Activated CD8-positive, alpha-beta memory T cell treated with anti-CD3 and anti-CD28 coated beads, Interleukin-2, amount 50 U/mL, for 24 hours (primary cell): ENCODE measurements around the gene CPA4.

Experiments used
- DNase-seq: peaks from one replicate; pipeline ENCODE4 v3.0.0-alpha.2; 2020; ENCODE audit errors: extremely low read depth

The CPA4 gene

DNA sequence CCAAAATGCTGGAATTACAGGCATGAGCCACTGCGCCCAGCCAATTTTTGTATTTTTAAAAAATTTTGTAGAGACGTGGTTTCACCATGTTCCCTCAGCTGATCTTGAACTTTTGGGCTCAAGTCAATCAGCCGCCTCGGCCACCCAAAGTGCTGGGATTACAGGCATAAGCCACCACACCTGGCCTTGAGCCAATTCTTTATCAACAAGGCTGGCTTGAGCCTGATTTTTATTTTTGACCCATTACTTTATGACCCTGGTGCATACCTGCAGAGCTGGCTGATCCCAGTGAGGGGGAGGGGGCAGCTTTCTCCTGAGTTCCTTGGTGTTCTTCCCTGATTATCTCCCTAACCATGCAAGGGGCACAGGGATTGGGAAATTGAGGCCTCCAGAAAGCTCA lies 71.5 kb downstream of the CPA4 start:
- no peak for DNase-seq

DNA sequence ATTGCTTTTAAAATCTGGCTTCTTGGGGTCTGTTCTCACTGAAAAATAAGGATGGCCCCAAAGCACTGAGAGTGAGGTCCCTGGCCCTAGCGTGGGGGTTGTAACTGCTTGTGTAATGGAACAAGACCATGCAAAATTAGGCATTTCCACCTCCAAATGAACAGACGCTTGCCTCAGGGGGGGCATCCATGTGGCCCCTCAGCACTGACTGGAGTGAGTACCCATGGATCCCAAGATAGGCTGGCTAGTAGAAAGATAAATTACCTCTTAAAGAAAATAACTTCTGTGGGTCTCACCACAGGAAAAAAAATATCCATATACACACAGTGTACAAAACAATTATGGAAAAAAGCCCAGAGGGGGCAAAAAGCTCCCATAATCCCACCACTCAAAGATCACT lies 72.1 kb downstream of the CPA4 start:
- DNase-seq: no peak

DNA sequence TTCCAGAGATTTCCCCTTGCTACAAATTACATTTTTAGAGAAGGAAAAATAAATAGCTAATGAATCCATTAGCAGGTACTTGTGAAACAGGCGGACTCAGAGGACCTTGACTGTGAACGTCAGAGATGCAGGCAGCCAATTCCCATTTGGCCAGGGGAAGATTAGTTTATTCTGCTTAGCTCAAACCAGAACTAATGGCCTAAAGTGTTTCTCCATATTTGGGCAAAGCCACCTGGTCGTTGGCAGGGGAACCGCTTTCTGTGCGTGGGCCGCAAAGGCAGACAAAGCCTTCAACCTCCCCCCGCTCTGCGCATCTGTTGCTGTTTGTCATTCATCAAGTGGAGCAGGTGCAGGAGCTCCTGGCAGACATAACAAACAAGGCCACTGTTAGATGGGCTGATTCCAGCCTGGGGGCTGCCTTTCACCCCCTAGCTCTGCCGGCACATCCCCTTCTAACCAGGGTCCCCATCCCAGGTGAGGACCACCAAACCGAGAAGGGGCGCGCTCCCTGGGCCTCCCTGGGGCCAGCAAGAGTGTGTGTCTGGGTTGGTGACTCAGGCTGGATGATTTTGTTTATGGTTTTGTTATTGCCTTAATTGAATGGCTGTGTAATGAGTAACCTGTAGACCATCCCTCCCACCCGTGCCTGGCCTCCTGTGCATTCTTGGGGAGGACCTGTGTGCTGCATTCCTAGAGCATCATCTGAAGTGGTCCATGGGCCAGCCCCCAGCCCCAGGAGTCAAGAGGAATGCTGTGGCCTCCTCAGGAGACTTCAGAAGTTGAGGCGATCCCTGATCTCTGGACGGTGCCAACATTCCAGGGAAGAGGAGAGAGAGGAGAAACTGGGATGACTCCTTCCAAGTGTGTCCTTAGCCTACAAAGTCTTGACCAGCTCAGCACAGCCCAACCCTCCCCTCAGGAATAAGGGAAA lies 72.8 kb downstream of the CPA4 start:
- no peak for DNase-seq

- no peak for DNase-seq
Measured at GRCh38 chr7:130366564-130366963, 73.6 kb downstream of the CPA4 start.

- no peak for DNase-seq
Measured at GRCh38 chr7:130367088-130367755, 74.3 kb downstream of the CPA4 start.

DNA sequence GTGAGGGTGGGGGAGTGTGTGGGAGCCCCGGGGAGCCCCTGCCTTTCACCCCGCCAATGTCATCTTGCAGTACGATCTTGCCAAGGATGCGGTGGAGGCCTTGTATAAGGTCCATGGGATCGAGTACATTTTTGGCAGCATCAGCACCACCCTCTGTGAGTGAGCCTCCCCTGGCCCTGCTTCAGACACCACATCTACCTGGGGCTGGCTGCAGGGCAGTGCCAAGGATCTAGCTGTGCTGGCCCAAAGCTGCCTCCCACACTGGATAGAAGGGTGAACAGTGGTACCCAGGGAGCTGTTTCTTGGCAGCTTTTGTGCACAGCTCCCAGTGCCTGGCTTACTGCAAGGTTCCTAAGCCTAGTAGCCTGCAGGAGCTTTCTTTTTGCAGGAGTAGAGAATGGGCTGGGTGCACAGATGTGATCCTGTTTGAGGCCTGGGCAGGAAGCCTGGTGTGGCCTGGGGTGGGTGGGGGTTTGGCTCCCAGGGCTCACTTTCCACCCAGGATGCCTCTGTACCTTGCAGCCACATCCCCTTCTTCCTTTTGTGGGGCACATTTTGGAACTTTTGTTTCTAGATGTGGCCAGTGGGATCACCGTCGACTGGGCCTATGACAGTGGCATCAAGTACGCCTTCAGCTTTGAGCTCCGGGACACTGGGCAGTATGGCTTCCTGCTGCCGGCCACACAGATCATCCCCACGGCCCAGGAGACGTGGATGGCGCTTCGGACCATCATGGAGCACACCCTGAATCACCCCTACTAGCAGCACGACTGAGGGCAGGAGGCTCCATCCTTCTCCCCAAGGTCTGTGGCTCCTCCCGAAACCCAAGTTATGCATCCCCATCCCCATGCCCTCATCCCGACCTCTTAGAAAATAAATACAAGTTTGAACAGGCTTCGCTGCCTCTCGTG lies 75.1 kb downstream of the CPA4 start:
- no peak for DNase-seq

DNA sequence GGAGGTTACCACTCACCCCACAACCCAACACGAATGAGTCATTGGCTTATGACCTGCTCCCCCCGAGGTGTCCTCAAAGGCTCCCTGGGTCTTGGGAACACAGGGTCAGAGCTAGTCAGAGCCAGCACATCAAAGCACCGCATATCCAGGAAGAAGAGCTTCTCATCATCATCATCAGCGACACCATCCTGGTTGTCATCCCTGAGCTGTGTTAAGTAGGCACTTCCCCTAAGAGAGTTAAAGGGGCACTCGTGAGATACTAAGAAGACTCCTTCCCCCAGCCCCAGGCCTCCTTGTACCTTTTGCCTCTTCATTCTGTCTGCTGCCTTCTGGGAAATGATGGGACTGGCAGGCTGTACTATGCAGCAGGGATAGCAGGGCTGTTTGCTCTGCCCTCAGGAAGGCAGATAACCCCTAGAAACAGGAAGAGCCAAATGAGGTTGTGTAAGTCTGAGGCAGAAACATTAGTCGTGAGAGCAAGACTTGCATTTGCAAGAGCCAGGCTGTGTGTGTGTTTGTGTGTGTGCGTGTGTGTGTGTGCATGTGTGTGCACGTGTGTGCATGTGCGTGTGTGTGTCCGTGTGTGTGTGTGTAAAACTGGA lies 76.2 kb downstream of the CPA4 start:
- DNase-seq: no peak

DNA sequence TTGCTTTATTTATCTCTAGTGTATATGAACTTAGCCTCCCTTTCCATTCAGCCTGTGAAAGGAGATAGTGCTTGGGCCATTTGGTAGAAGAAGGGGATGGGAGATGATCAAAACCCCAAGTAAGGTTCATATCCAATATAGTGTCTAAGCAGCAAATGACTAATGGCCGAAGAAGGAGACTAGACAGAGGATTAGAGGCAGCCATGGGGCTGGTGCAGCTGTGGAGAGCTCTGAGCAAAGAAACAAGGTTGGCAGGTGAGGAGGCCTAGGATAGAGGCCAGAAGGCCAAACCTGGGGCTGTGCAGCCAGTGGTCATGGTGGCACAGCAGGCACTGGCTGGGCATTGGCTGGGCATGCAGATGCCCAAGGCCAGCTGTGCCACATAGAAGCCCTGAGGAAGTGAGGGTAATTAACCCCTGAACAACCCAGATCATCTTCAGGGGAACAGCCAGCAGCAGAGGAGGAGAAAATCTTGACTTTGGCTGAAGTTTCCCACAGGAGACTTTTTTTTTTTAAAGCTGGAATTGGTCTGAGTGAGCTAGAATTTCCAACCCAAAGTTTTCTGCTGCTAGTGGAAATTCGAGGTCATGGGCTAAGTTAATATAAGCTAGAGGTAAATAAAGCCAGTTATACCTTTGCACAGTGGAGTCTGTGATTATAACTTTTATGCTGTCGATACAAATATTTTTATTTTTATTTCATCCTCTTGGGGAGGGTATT lies 77.0 kb downstream of the CPA4 start:
- no peak for DNase-seq

GRCh38 chr7:130371046-130371445 lies 78.1 kb downstream of the CPA4 start:
- DNase-seq: no peak

GRCh38 chr7:130372402-130373165 lies 79.6 kb downstream of the CPA4 start:
- no peak for DNase-seq
